ENCODE data around the gene TBC1D2B.
A peak's percentile ranks its signal among the peaks of the same experiment; 100 is the strongest.
"Not testable (repeated sequence)": the region's sequence is repeated elsewhere in the genome, so short reads cannot be mapped to it uniquely, and the experiment has no call there.

The TBC1D2B gene

GRCh38 chr15:78000091-78000926 is 77.2 kb downstream of the TBC1D2B start:
- DNase-seq (ENCODE audit: low read depth) = no peak
- no peak overlapping the region for H3K4me3 ChIP-seq (ENCODE audit: low read depth, low read length)
- peak; percentile 63 for TF ChIP-seq CTCF (IDR thresholded peaks at IDR 0.05; ENCODE audit: low read depth, low read length, missing control alignments)

GRCh38 chr15:77999486-77999885 is 78.0 kb downstream of the TBC1D2B start:
- H3K4me3 ChIP-seq (ENCODE audit: low read depth, low read length) = no peak overlapping the region
- TF ChIP-seq CTCF (IDR thresholded peaks at IDR 0.05; ENCODE audit: low read depth, low read length, missing control alignments) = no peak
- DNase-seq (ENCODE audit: low read depth) = no peak

GRCh38 chr15:77998592-77998991 is 78.9 kb downstream of the TBC1D2B start:
- no peak overlapping the region for H3K4me3 ChIP-seq (ENCODE audit: low read depth, low read length)
- DNase-seq (ENCODE audit: low read depth) = no peak
- TF ChIP-seq CTCF (IDR thresholded peaks at IDR 0.05; ENCODE audit: low read depth, low read length, missing control alignments) = no peak

GRCh38 chr15:77997761-77998554 is 79.6 kb downstream of the TBC1D2B start:
- H3K4me3 ChIP-seq (ENCODE audit: low read depth, low read length) = not testable (repeated sequence)

GRCh38 chr15:77997221-77997620 is 80.3 kb downstream of the TBC1D2B start:
- H3K4me3 ChIP-seq (ENCODE audit: low read depth, low read length); DNase-seq (ENCODE audit: low read depth): not testable (repeated sequence)

More at GRCh38 chr15:77997761-77998554, 79.6 kb downstream of the TBC1D2B start:
- DNase-seq (ENCODE audit: low read depth) = not testable (repeated sequence)

- DNase-seq (ENCODE audit: low read depth); H3K4me3 ChIP-seq (ENCODE audit: low read depth, low read length): not testable (repeated sequence)
These were observed 80.8 kb downstream of the TBC1D2B start for GRCh38 chr15:77996713-77997171.

GRCh38 chr15:77996226-77996625 is 81.3 kb downstream of the TBC1D2B start:
- H3K4me3 ChIP-seq (ENCODE audit: low read depth, low read length); DNase-seq (ENCODE audit: low read depth): not testable (repeated sequence)

- H3K4me3 ChIP-seq (ENCODE audit: low read depth, low read length); DNase-seq (ENCODE audit: low read depth): not testable (repeated sequence)
These were observed 82.0 kb downstream of the TBC1D2B start for GRCh38 chr15:77995537-77995918.

GRCh38 chr15:77994893-77995536 is 82.5 kb downstream of the TBC1D2B start:
- H3K4me3 ChIP-seq (ENCODE audit: low read depth, low read length); DNase-seq (ENCODE audit: low read depth): not testable (repeated sequence)

GRCh38 chr15:77993970-77994693 is 83.4 kb downstream of the TBC1D2B start:
- not testable (repeated sequence) for H3K4me3 ChIP-seq (ENCODE audit: low read depth, low read length)

More at GRCh38 chr15:77993970-77994693, 83.4 kb downstream of the TBC1D2B start:
- not testable (repeated sequence) for DNase-seq (ENCODE audit: low read depth)
